ENCODE results near the gene H2BK1. TPM values are rescaled to one million over a fixed set of nuclear protein-coding genes. Genes with fewer than 3 reads are reported as not detected.
A peak's percentile ranks its signal among the peaks of the same experiment; 100 is the strongest.

Gene H2BK1
- total and polyA plus RNA-seq, 11 donors, result not detected

- intact Hi-C loops (cut with DNase I), result loop anchor here in 1 of 10 donors (2.0 kb wide), 1 partner anchor 47 kb away; the partner anchor contains the start of gene CHPF2
These were observed 24.3 kb downstream of the H2BK1 start for GRCh38 chr7:151185762-151186639.

GRCh38 chr7:151181011-151181431 is 29.3 kb downstream of the H2BK1 start:
- H3K27me3 ChIP-seq, result peaks cover 0 to 6% (median 0%) of the 10 kb centered on the region in 9 donors
- intact Hi-C loops (cut with DNase I), result no loop called here
- H3K27ac ChIP-seq, result no peak overlapping the region
- DNase-seq (peak in 1 of 5 donors; percentile 49), ATAC-seq (no peak)
- H3K4me1 ChIP-seq, result peaks cover 0 to 9% (median 0%) of the 10 kb centered on the region in 12 donors
- H3K36me3 ChIP-seq, result peaks cover 0 to 7% (median 0%) of the 10 kb centered on the region in 9 donors
- no peaks in the 10 kb centered on the region for H3K9me3 ChIP-seq
- 78 to 88% (median 85%) methylated on average over 13 to 22 of the region's 22 CpGs for WGBS, 4 donors
- no peak overlapping the region for H3K4me3 ChIP-seq
- no peak for TF ChIP-seq CTCF (IDR thresholded peaks at IDR 0.05)
- TF ChIP-seq POLR2A (IDR thresholded peaks at IDR 0.05), result no peak

More at GRCh38 chr7:151185762-151186639, 24.3 kb downstream of the H2BK1 start:
- ATAC-seq (peak in 3 of 4 donors; percentile 29 to 53 (median 50)), DNase-seq (peak in 2 of 5 donors; percentile 32 to 52)
- Histone ChIP-seq H3K4me3 (peak overlapping the region; percentile 23 to 52 (median 40)), H3K4me1 (peaks cover 0 to 22% (median 0%) of the 10 kb centered on the region in 12 donors), H3K27ac (peak overlapping the region; percentile 28 to 96 (median 88)), H3K27me3 (peaks cover 0 to 3% (median 0%) of the 10 kb centered on the region in 9 donors), H3K9me3 (no peaks in the 10 kb centered on the region), H3K36me3 (peaks cover 0 to 1% (median 0%) of the 10 kb centered on the region in 9 donors)
- TF ChIP-seq CTCF (IDR thresholded peaks at IDR 0.05) (no peak), POLR2A (IDR thresholded peaks at IDR 0.05) (no peak)
- 52 to 93% (median 56%) methylated on average over 4 to 16 of the region's 16 CpGs for WGBS, 4 donors

DNA sequence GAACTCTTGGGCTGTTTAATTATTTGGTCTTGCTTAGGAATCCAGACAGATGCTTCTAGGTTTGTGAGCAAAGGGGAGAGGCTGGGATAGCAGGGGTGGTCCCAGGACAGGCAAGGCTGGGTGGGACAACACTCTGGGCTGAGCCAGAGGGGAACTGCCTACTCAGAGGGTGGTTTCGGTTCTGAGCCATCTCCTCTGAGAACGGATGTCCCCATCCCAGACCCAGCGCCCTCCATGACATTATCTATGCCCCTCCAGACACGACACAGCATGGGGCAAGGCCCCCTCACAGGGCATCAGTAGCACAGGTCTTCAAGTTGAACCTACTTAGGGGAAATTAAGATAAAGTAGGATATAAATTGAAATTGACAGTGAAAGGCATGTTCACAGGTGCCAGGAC is 30.3 kb downstream of the H2BK1 start:
- Histone ChIP-seq H3K36me3 (peaks cover 0 to 7% (median 0%) of the 10 kb centered on the region in 9 donors), H3K4me1 (peaks cover 0 to 9% (median 0%) of the 10 kb centered on the region in 12 donors), H3K27ac (no peak overlapping the region), H3K9me3 (no peaks in the 10 kb centered on the region), H3K4me3 (no peak overlapping the region), H3K27me3 (peaks cover 0 to 16% (median 0%) of the 10 kb centered on the region in 9 donors)
- TF ChIP-seq CTCF (IDR thresholded peaks at IDR 0.05) (no peak), POLR2A (IDR thresholded peaks at IDR 0.05) (no peak)
- DNase-seq (peak in 1 of 5 donors; percentile 33), ATAC-seq (no peak)
- intact Hi-C loops (cut with DNase I), result loop anchor here in 3 of 10 donors (10.0 kb wide), 2 partner anchors 125 to 285 kb away; no protein-coding TSS in a partner anchor
- 70 to 78% (median 72%) methylated on average over 4 of the region's 4 CpGs for WGBS, 4 donors

All from heart left ventricle (tissue), 16 donors.